Superior temporal gyrus (tissue), 1 donor: Measurements from ENCODE around the gene KPRP.

ENCODE experiments used
- DNase-seq: peaks from one replicate; pipeline ENCODE4 v3.0.0-alpha.2; 2016; ENCODE audit errors: extremely low spot score

Gene KPRP

GRCh38 chr1:152757747-152758146 is at the start of gene KPRP:
KPRP (plus strand) TSS chr1:152758025; CDS start chr1:152759589, 1,564 bp downstream.
- no peak for DNase-seq

GRCh38 chr1:152718238-152718637 is 39.6 kb upstream of the KPRP start:
- no peak for DNase-seq

- DNase-seq: no peak
Observed at GRCh38 chr1:152725261-152725660, 32.6 kb upstream of the KPRP start.

- no peak for DNase-seq
Observed at GRCh38 chr1:152728986-152729385, 28.8 kb upstream of the KPRP start.

- no peak for DNase-seq
Observed at GRCh38 chr1:152735648-152736047, 22.2 kb upstream of the KPRP start.

- no peak for DNase-seq
Observed at GRCh38 chr1:152737997-152738396, 19.8 kb upstream of the KPRP start.

- no peak for DNase-seq
Observed at GRCh38 chr1:152739841-152740240, 18.0 kb upstream of the KPRP start.

- no peak for DNase-seq
Observed at GRCh38 chr1:152741656-152742055, 16.2 kb upstream of the KPRP start.

- DNase-seq: no peak
Observed at GRCh38 chr1:152743371-152744145, 14.3 kb upstream of the KPRP start.

GRCh38 chr1:152745289-152745704 is 12.5 kb upstream of the KPRP start:
- no peak for DNase-seq

GRCh38 chr1:152745765-152746444 is 11.9 kb upstream of the KPRP start:
- no peak for DNase-seq

- DNase-seq: no peak
Observed at GRCh38 chr1:152747831-152748230, 10.0 kb upstream of the KPRP start.

- no peak for DNase-seq
Observed at GRCh38 chr1:152752225-152752624, 5.6 kb upstream of the KPRP start.

- no peak for DNase-seq
Observed at GRCh38 chr1:152753586-152753985, 4.2 kb upstream of the KPRP start.

- DNase-seq: no peak
Observed at GRCh38 chr1:152756872-152757271, 953 bp upstream of the KPRP start.

- no peak for DNase-seq
Observed at GRCh38 chr1:152758636-152759035, 811 bp downstream of the KPRP start.

- DNase-seq: no peak
Observed at GRCh38 chr1:152759453-152760173, 1.8 kb downstream of the KPRP start.

- no peak for DNase-seq
Observed at GRCh38 chr1:152760551-152761190, 2.8 kb downstream of the KPRP start.

- DNase-seq: peak; percentile 22
Observed at GRCh38 chr1:152761609-152762213, 3.9 kb downstream of the KPRP start.

- no peak for DNase-seq
Observed at GRCh38 chr1:152768847-152769533, 11.2 kb downstream of the KPRP start.

- no peak for DNase-seq
Observed at GRCh38 chr1:152770411-152770810, 12.6 kb downstream of the KPRP start.
